ENCODE data around the gene XPA.
"Not testable (repeated sequence)": the region's sequence is repeated elsewhere in the genome, so short reads cannot be mapped to it uniquely, and the experiment has no call there.

Gene XPA

DNA sequence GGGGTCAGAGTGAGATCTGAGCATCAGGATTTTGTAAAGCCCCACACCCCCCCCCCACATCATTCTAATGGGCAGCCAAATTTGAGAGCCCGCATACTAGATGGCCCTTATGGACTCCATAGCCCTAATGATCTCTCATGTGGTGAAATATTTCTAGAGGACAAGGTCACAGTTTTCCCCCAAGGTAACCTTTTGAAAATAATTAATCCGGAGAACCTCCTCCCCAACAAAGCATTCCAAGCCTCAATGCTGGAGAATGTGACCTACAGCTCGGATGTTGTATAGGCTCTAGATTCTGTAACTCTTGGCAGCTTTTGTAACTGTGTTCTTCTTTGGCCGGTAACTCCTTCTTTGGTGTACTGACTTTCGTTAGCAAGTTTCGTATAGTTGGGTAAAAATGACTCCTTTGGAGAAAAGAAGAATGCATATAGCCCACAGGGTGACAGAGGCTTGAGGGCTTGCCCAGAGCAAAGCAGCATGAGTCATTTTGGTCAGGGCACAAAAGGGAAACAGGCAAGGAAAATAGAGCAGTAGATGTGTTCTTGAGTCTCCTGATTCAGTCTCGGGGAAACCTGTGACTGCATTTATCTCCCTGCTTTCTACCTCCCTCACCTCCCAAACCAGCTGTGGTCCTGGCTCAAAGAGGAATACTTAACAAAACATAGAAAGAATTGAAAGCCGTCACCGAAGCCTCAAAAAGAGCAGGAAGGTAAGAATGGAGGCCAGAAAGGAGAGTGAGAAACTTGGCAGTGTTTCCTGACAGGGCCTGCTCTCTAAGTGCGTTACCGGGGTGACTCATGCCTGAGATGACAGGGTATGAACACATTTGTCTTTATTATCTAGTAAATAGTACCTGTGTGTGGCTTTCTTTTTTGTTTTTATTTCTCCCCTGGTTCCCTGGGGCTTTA, 6.6 kb upstream of the XPA start:
- DNase-seq: no peak

DNA sequence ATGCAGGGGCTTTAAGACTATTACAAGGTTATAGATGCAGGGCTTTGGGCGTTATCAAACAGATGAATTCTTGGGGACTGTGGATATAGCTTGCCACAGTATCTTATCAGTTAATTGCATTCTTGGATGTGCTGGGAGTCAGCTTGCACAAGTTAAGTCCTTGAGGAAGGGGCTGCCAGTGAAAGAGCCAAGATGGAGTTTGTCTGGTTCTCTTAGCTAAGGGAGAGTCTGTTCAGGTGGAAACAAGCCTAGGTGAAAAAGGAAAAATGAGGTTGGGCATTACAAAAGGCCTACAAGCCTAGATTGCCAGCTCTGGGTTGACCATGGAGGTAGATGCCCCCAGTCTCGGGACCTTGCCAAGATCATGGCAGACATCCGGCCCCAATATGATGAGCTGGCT, 2.7 kb upstream of the XPA start:
- not testable (repeated sequence) for DNase-seq

DNA sequence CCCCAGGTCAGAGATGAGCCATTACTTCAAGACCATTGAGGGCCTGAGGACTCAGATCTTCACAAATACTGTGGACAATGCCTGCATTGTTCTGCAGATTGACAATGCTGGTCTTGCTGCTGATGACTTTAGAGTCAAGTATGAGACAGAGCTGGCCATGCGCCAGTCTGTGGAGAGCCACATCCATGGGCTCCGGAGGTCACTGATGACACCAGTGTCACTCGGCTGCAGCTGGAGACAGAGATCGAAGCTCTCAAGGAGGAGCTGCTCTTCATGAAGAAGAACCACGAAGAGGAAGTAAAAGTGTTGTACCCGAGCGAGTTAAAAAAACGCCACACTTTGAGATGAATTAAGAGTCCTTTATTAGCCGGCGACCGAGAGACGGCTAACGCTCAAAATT, 2.1 kb upstream of the XPA start:
- not testable (repeated sequence) for DNase-seq

GRCh38 chr9:97698865-97699264, 1.7 kb upstream of the XPA start:
- DNase-seq: no peak

DNA sequence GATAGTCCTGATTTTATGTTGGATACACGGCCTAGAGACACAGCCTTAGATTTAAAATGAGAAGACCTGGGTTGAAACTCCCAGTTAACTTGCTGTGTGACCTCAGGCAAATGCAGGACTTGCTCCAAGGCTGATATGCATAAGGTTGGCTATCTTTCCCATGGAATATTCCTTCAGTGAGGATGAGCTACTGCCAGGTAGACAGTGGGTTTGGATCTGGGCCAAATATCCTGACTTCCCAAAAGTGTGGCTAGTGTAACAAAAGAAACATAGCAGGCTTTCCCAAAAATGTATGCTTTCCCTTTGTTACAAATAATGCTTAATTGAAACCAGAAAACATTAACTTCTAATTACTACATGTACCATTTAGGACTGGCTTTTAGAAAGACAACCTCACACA, 697 bp upstream of the XPA start:
- no peak for DNase-seq

DNA sequence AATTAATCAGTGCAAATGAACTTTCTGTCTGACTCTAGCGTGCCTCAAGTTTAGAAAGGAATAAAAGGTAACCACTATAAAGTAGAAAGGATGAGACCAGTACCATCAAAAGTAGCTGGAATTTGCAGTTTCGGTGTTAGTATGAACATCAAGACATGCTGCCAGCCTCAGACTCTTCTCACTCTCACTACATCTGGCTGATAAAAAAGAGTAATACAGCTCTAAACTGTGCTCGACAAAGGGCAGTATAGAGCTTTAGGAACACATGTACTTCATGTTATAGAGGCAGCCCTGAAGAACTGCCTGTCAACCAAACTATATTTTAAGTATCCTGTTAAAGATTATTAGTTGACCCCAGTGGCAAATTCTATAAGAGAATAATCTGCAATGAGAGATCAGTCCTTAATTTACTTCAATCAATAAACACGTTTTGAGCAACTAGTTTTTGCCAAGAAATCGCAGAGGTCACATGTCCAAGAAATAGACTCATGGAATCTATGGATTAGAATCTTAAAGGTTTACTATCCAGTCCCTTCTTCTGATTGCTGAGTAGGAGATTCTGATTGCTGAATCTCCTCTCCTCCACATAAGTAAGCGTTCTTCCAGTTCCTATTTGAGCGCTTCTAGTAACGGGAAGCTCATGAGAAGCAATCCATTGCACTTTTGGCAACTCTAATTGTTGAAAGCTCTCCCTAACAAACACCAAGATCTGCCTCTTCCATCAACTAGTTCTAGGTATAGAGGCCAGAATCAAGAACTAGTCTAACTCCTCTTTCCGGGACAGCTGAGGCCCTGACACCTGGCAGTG, 941 bp downstream of the XPA start:
- DNase-seq: no peak

DNA sequence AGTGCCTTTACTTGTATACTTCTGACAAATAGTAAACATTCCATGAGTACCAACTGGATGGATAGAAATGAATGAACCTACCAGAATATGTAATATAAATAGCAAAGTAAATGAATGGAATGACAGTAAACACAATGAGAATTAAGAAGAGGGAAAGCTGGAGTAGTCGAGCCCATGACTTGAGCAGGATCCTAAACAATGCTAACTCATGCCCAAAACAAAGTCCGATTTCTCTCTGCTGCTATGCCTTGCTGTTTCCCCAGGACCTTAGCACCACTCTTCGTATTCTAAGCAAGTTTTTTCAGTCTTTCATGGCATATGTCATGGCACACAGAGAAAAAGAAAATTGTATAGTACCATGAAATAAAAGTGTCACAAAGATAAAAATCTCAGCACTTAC, 1.8 kb downstream of the XPA start:
- DNase-seq: no peak

DNA sequence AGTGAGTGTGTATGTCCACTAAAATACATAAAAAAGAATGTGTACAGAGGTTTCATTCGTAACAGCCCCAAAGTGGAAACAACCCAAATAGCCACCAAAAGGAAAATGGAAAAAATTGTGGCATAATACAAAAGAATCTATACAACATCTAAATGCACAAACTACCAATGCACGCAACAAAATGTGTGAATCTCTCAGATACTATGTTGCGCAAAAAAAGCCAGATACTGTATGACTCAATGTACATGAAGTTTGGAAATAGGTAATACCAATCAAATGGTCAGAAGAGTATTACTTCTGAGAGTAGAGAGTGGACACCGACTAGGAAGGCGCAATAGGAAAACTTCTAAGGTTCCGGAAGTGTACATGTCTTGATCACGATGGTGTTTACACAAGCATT, 2.4 kb downstream of the XPA start:
- DNase-seq: no peak

GRCh38 chr9:97689401-97690180, 7.5 kb downstream of the XPA start:
- no peak for DNase-seq

- DNase-seq: no peak
Observed at GRCh38 chr9:97688654-97689053, 8.5 kb downstream of the XPA start.

- no peak for DNase-seq
Observed at GRCh38 chr9:97682242-97682641, 14.9 kb downstream of the XPA start.

DNA sequence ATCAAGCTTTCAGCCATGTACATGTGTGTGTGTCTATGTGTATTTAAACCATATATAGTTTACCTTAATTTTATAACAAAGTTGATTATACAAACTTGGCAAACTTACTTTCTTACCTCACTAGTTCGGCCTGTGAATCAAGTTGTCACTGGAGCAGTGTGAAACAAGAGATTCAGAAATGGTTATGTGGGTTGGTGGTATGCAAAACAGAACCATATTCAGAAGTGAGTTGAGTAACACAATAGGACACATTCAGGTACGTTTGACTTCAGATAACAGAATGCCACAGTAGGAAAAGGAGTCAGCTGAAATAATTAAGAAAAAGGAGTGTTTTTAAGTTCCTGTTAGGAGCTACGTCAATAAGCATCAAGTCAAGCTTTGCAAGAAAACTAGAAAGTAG, 21.5 kb downstream of the XPA start:
- no peak for DNase-seq

- no peak for DNase-seq
Observed at GRCh38 chr9:97673922-97674321, 23.2 kb downstream of the XPA start.

GRCh38 chr9:97672403-97672802, 24.7 kb downstream of the XPA start:
- DNase-seq: no peak

GRCh38 chr9:97670586-97670985, 26.6 kb downstream of the XPA start:
- no peak for DNase-seq

- no peak for DNase-seq
Observed at GRCh38 chr9:97668485-97668884, 28.7 kb downstream of the XPA start.

DNA sequence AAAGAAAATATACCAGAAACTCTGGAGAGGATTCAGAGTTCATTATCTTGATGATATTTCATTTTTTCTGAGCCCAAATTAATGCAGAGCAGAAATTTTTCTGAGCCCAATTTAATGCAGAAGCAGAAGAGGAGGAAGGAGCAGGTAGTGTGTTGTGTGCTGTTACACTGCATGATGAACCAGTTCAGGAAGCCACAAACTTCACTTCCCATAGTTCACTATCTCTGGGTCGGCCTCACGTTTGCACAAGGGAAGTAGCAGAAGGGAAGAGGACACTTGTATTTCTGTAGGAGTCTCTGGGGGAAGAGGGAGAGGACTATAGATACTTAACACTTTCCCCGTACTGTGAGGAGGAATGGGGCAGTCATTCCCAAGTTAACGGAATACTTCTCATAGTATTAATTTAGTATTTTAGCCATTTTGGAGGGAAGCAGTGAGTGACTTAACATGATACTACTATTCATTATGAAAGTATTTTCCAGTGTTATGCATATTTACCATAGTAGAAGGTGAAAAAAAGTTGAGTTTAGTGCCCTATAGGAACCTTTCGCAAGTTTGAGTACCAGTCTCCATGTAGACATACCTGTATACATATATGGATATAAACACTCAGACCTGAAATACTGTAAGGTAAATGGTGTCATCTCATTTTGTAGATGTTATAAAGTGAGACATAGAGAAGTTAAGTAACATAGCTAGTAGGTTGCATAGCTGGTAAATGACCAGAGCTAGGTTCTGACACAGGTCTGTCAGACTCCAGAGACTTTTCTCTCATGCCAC, 30.0 kb downstream of the XPA start:
- DNase-seq: no peak

DNA sequence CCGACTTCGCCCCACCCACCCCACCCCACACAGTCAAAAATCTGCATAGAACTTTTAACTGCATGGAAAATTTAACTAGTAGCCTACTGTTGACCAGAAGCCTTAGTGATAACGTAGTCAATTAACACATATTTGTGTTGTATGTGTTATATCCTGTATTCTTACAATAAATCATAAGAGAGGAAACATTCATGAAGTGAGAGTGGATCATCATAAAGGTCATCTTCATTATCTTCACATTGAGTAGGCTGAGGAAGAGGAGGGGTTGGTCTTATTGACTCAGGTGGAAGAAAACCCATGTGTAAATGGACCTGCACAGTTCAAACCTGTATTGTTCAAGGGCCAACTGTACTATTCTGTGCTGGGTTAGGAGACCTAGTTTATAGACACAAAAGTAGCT, 31.4 kb downstream of the XPA start:
- DNase-seq: no peak

GRCh38 chr9:97660847-97661246, 36.3 kb downstream of the XPA start:
- no peak for DNase-seq

GRCh38 chr9:97660340-97660739, 36.8 kb downstream of the XPA start:
- no peak for DNase-seq

- no peak for DNase-seq
Observed at GRCh38 chr9:97659771-97660170, 37.4 kb downstream of the XPA start.

DNA sequence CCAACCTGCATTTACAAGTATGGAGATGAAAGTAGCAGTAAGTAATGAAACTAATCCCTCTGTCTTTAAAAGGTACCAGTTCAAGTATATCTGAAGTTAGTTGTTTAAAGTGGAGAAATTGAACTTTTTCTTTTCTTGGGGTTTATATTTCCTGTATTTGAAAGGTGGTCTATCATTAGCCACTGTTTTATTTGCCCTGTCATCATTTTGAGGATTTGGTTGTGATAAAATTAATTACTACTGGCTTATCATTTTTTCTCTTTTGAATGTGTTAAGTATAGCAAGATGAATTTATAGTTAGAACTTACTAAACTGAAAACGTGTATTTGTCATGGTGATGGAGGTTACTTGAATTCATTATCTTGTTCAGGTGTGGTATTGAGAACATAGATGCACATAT, 38.4 kb downstream of the XPA start:
- DNase-seq: no peak

DNA sequence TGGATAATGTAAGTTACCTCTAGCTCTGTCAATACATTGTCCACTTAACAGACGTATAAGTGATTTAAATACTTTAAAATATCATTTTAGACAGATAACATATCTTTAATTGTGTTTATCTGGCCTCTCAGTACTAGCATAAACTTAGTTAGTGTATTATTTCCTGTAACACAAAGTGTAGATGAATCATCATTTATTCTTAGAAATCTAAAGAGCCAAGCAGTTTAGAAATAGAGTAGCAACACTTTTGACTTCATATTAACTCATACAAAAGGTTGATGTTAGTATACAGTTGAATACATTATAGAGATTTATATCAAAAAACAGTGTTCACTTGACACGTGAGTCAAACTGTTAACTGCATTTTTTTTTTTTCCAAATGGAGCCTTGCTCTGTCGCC, 45.5 kb downstream of the XPA start:
- no peak for DNase-seq

Data from T-helper 9 cell (primary cell).